Right lobe of liver (tissue), 4 donors: ENCODE data around the gene PAQR8.

Experiments
- CTCF ChIP-seq, 4 donors: fragments of 200-600 bp in 3 of 4; fragments of 450-650 bp in 1 of 4; IDR thresholded peaks; one replicate each; pipeline versions ENCODE4 v1.5.1 to v1.8.0; 2016 to 2022; ENCODE audit warnings: antibody characterized with exemption in 4 of 4, mild to moderate bottlenecking in 2 of 4
- POLR2A ChIP-seq: fragments of 450-650 bp; IDR thresholded peaks from one replicate; pipeline ENCODE4 v1.6.1; 2017; ENCODE audit warnings: antibody characterized with exemption, mild to moderate bottlenecking
- donor health status: DM: no; HTN: no; CAD: no.
- donor health status: DM: no; HTN: no; CAD: no.
- donor health status: DM: no; HTN: yes; CAD: no.

GRCh38 chr6:52391599-52391998 is 29.6 kb downstream of the PAQR8 start:
- TF ChIP-seq CTCF (IDR thresholded peaks at IDR 0.05), result no peak
- no peak for TF ChIP-seq POLR2A
